Activated CD8-positive, alpha-beta memory T cell treated with anti-CD3 and anti-CD28 coated beads, Interleukin-2, amount 50 U/mL, for 1 hour (primary cell): Measurements from ENCODE around the gene DAPP1.
"Not testable (repeated sequence)": the region's sequence is repeated elsewhere in the genome, so short reads cannot be mapped to it uniquely, and the experiment has no call there.

Experiments used
- DNase-seq: peaks from one replicate; pipeline ENCODE4 v3.0.0-alpha.2; 2020; ENCODE audit errors: extremely low read depth

DAPP1 gene, protein sequence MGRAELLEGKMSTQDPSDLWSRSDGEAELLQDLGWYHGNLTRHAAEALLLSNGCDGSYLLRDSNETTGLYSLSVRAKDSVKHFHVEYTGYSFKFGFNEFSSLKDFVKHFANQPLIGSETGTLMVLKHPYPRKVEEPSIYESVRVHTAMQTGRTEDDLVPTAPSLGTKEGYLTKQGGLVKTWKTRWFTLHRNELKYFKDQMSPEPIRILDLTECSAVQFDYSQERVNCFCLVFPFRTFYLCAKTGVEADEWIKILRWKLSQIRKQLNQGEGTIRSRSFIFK

DNA sequence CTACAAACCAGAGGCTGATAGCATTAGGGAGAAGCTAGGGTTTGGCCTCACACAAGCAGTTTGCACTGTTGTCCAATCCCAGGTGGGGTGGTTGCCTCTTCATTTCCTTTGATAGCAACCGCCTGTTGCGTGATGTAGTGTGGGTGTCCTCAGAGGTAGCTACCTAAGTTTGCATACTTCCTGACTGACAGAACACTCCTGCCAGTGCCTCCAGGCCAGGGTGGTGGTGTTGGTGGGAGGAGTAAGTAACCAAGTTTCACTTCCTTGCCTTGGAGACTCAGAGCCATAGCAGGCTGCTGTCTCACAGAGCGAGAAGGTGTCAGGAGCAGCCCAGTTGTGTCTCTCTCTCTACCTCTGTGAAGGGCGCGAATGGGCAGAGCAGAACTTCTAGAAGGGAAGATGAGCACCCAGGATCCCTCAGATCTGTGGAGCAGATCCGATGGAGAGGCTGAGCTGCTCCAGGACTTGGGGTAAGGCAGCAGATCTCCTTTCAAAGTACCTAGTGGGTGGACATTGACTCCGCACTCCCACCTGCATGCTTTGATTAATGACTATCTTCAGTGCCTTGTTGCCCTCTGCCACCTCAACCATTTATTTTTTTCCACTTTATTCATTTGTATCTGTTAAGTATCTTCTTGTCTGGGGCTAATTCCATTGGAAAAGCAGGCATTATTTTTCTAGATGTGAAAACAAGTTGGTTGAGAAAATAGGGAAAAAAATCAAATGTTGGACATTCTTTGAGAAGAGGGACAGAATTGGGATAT is at the start of gene DAPP1:
DAPP1 (plus strand) TSS at position 283 of the 764 bp plus-strand sequence; CDS start at position 370, 87 bp downstream.
- DNase-seq: peak; percentile 22

DNA sequence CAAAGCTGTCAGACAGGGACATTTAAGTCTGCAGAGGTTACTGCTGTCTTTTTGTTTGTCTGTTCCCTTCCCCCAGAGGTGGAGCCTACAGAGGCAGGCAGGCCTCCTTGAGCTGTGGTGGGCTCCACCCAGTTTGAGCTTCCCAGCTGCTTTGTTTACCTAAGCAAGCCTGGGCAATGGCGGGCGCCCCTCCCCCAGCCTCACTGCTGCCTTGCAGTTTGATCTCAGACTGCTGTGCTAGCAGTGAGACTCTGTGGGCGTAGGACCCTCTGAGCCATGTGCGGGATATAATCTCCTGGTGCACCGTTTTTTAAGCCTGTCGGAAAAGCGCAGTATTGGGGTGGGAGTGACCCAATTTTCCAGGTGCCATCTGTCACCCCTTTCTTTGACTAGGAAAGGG is 45.8 kb upstream of the DAPP1 start:
- DNase-seq: not testable (repeated sequence)

DNA sequence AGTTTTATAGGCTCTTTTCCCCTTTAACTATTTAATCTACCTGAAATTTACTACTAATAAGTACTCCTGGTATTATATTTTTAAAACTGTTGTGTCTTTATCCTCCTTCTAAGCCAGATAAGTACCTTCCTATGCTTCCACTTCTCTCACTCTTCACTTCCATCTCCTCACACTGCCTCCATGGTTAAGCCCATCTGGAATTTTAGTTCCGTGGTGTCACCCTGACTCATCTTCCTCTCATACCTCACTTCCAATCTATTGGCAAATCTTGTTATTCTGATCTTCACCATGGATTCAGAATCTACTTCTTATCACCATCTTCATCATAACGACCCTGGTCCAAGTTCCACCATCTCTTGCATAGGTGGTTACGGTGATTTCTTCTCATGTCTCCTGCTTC is 32.7 kb upstream of the DAPP1 start:
- DNase-seq: no peak

DNA sequence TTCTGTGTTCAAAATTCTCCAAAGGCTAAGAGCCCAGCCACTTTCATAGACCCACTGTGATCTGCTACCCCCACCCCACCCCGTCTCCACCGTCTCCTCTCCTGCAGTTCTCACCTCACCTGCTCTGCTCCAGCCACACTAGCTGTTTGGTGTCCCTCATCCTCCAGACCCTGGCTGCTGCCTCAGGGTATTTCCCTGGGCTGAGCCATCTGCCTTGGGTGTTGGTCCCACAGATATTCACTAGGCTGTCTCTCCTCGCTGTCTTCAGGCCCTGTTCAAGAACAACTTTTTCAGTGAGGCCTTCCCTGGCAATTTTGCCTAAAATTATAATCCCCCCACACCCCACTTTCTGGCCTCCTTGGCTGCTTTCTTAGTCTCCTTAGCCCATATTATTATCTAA is 31.8 kb upstream of the DAPP1 start:
- no peak for DNase-seq

DNA sequence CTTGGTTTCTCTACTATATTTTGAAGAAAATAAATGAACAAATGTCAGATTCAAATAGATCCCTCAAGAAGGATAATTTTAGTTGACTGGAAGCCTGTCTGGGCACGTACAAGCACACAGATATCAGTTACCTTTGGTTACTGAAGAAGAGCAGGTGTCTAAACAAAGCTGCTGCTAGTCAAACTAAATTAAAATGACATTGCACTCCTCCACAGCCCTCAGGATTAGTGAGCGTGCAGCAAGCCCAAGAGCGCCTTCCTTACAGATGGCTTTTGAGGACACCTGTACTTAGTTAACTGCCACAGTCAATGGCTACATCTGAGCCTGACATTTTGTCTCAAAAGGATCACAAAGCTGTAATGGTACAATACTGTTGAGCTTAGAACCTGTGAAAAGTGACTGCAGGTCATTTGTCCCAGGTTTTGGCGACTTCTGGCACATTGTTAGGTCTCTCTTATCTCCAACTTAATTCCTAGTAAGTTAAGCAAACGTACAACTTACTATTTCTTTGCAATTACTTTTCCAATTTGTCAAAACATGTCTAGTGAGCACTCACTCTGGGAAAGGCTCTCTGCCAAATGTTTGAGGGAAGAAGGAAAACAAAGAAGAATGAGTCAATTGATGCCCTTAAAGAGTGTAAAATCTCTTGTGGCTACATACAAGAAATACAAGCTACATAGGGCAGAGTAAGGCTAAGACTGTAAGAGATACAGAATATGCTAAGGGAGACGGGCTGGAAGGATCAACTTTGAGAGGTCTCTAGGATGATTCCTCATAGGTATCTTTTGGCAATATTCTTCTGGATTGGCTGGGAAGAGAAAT is 25.6 kb upstream of the DAPP1 start:
- no peak for DNase-seq

DNA sequence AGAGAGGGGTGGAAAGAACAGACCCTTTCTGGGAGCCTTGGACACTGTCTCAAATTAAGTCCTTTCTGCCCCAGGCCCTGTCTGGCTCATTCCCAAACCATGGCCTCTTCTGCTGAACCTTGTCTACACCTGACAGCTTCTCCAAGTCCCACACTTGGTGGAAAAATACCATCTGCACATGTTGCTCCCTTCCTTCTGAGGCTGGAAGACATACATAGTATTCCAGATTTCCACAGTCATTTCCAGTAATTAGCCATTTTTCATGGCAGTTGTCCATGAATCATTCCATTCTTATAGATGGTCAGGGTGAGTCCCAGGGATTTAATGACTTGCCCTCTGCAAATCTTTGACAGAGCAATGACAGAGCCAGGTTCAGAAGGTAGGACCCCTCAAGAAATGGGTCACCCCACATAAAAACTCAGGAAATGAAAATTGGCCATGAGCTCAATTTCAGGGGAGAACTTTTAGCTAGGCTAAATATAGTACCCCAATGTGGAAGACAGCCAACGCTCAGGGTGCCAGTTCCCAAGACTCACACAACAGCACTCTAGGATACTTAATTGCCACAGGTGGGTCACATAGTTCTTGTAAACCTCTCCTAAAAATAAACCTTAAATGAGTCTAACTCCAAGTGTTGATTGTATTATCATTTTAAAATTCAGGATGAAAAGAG is 16.2 kb upstream of the DAPP1 start:
- DNase-seq: no peak

DNA sequence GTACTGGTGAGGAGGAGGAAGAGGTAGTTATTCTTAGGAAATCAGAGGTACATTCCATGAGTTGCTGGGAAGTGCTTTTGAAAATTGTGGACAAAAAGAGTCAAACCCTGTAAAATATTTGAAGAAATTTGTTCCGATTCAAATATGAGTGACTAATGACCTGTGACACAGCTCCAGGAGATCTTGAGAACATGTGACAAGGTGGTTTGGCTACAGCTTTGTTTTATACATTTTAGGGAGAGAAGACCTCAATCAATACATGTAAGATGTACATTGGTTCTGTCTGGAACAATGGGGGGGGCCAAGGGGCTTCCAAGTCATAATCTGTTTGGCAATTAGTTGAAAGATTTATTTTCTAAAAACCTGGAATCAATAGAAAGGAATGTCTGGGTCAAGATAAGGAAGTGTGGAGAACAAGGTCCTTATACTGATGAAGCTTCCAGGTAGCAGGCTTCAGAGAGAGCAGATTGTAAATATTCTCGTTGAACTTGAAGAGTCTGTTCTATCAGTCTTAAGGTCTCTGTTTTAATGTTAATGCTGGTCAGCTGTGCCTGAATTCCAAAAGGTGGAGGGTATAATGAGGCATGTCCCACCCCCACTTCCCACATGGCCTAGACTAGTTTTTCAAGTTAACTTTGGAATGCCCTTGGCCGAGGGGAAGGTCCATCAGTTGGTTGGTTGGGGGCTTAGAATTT is 15.5 kb upstream of the DAPP1 start:
- DNase-seq: no peak

DNA sequence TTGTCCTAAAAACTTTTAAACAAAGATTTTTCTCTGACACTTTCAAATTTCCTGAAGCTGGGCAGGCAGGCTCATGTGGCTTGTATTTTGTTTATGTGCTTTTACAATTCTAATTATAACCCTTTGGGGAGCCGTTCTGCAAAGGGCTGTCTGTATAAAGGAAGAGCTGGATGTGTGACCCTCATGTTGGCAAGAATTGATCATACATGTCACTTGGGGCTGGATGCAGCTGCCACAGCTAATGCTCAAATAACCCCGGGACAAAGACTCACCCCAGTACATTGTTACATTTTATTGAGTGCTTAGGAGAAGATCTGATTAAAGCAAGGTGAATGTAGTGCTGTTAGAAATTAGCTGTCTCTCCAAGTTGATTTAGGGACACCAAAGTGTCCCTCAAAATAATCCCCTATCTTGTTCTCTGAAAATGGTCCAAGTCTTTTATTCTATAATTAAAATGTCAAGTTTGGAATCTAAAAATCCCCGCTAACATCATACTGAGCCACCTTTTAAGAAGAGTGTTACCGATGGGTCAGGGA is 13.0 kb upstream of the DAPP1 start:
- DNase-seq: no peak

DNA sequence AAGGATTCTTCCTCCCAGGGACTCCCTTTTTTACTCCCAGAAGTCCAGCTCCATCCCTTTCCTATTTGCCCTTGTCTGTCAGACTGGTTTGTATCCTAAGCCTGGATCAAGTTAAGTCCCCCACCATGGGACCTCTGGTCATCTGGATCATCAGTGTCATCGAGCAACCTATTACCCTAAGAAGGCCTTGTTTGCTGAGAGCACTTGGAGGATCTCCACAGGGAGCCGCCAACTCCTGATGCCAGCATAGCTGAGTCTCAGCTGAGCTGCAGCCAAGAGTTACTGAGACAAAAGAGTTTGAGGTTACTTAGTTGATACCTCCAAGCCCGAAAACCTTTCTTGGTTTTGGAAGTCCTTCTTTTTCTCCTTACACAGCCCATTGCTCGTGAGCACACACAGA is 10.1 kb upstream of the DAPP1 start:
- DNase-seq: no peak

DNA sequence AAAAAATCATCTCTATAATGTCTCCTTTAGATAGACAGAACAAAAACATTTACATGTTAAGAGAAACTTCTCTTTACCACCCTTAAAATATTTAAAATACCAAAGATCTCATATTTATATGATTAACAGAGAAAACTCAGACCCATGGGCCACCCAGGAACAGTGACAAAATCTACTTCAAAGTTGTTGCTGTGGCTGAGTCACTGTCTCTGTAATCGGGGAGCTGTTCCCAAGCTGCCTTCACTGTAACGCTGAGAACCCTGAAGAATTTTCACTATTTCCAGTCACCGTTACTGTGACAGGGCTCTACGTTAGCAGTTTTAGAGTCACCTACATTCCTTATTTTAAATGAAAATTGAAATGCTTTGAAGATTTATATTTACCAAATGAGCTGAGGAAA is 9.0 kb upstream of the DAPP1 start:
- no peak for DNase-seq

DNA sequence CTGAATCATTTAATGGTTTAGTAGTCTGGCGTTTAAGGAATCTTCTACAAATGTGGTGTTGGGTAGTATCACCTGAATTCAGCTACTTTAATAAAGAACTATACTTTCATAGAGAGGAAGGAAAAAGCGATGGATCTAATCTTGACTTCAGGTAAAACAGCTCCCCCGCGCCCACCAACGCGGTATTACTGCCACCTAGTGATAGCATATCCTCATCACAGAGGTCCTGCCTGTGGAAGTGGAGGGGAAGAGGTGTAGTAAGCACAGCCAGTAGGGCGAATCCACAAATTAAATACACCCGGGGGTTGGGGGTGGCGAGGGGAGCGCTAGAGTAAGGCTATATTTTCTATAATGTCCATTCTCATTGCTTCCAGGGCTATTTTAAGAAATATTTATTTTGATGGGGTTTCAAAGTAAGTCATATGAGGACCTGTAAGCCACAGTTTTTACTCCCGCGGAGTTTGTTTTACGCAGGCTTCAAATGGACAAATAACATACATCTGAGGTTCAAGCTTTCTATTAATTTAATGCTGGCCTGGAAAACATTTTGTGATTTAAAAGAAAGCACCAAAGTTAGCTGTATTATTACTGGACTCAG is 8.3 kb upstream of the DAPP1 start:
- DNase-seq: peak; percentile 30

DNA sequence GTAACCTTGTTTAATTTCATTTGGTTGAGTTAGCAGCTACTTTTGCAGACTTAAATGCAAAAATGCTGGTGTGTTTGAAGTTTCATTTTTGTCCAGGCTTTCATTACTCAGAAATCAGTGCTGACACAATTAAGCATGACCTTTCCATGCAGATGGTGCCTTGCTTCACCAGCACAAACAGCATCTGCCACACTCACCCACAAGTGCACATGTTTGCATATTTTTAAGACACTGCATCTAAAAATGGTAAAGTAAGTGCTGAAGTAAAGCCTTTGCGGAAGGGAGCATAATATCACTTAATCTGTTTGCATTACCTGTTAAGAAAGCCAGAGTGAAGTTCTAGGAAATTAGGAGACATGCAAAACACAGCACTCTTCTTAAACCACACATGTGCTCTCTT is 7.3 kb upstream of the DAPP1 start:
- no peak for DNase-seq

DNA sequence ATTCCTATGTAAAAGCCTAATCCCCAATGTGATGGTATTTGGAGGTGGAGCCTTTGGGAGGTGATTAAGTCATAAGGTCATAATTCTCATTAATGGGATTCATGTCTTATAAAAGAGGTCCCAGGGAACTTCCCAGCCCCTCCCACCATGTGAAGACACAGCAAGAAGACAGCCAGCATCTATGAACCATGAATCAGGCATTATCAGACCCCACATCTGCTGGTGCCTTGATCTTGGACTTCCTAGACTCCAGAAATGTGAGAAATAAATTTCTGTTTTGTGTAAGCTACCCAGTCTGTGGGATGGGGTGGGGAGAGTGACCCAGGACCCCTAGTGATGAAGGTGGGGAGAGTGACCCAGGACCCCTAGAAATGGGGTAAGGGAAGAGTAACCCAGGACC is 6.1 kb upstream of the DAPP1 start:
- DNase-seq: no peak

DNA sequence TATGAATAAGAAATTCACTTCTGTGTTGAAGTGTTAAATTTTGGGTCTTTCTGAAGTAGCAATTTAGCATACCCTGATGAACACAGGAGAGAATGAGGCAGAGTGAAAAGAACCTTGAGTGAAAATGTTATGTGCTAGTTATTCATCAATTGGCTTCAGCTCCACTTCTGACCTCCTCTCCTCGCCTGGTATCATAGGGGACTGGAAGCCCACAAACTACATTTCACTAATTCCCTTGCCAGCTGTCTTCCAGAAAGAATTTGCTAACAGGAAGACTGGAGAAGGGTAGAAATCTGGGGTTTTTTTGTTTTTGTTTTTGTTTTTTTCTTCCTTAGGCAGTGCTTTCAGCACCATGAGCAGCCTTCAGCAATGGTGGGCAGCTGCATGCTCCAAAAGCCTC is 5.5 kb upstream of the DAPP1 start:
- DNase-seq: no peak

DNA sequence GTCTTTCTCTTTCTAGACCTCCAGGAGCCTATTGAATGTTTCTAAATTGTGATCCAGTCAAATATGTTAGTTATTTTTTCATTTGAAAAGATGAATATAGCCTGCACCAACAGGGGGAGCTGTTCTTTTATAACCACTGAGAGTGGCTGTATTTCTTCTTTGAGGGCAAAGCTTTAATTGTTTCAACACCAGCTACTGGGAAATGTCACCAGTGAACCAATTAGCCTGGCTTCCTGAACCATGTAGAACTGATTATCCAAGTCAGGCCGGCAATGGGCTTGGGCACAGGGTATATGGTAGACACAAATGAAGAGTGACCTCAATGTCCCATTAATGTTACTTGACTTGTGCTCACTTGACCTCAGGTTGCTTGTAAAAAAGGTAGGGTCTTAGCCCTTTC is 4.8 kb upstream of the DAPP1 start:
- peak; percentile 18 for DNase-seq

DNA sequence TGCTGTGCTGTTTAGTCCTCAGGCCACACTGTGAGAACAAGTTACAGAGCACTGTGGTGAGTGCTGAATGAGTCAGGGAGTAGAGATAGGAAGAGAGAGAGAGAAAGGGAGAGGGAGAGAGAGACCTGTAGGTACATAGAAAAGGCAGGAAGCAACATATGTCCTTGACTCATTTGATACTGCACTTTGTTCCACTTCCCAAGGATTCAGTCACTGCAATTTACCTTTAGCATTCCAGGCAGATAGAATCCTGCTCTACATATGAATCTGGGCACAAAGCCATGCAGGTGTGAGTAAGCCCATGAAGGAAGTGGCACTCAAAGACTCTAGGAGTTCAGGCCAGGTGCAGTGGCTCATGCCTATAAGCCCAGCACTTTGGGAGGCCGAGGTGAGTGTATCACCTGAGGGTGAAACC is 1.0 kb upstream of the DAPP1 start:
- no peak for DNase-seq

DNA sequence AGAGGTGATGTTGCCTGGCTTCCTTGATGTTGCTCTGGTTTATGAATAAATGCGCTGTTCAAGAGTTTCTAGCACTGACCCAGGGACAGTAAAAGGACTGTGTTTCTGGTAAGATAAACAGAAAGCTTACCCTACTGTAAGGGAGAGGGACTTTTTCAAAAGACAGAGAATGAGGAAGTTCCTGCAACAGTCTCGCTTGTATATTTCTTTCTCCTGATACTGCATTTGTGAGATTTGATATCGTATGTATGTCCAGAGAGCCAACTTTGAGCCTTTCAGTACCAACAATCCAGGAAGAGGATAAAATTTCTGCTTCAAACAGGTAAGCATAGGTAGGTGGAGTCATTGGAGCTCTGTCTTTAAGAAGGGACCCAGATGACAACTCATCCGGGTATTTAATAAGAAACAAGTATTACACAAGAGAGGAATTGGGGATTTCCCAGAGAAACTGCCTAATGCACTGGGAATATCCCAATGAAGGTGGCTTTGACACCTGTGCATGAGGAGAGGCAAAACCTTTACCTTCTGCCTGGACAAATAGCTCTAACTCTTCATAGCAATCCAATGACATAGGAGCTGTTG is 773 bp downstream of the DAPP1 start:
- DNase-seq: no peak

DNA sequence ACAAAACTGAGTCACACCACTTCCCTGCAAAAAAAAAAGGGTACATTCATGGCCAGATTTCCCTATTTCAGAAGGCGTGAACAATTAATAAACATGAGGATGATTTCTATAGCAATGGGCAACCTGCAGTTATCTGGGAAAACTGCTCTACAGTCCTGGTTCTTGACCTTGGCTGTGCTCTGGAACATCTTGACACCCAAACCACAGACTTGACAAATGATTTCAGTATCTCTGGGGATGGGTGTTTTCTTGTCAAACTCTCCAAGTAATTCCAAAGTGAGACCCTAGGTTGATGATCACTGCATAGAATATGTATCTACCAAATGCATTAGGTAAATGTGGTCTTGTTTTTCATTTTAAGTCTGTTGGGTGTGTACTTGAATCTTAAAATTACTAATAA is 2.0 kb downstream of the DAPP1 start:
- no peak for DNase-seq

DNA sequence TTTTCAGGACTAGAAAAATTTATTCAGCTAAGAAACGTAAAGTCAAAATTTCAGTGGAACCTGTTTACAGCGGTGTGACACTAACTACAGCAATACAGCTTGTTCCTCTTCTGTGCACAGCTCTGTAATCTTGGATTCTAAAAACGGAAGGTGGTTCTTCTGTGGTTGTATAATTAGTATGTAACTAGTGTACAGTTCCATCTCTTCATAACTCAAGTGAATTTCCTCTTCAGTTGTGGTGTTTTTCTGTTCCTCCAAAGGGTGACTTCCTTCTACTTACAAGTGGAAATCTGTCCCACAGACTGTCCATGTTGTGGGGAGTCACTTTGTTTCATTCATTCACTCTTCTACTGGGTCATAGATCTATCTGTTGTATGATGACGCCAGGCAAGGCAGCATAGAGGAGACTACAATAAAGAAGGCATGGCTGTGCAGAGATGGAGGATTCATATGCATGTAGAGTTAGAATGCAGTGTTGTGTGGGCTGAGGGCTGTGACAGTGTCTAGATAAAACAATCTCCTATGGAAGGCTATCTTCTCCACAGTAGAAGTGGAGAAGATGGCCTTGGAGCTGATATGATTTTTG is 5.4 kb downstream of the DAPP1 start:
- DNase-seq: no peak

DNA sequence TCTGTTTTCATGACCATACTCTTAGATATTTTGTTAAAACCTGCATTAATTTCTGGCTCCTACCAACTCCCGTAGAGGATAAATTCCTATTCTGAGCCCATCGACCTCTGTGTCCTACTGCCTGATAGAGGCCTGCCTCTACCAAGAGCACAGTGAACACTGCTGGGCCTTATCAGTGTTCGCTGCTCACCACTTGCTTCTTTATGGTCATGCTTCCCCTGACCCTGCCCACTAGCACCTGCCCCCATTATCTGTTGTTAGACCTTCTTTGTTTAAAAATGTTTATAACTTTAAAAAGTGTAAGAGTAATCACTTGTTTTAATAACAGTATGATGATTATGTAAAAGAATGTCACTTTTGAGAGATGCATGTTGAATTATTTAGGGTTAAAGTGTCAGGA is 6.1 kb downstream of the DAPP1 start:
- no peak for DNase-seq
